NCI-H345 treated with DMSO at 0.1 percent for 48 hours (cell line): ENCODE data around the gene TCF12.
A peak's percentile ranks its signal among the peaks of the same experiment; 100 is the strongest.

Experiments
- DNase-seq: peaks from one replicate; lab custom pipeline; 2025; ENCODE audit not compliant: unreplicated experiment; lab: John Stamatoyannopoulos, UW

Gene TCF12

GRCh38 chr15:57237676-57238075 lies 319.2 kb downstream of the TCF12 start:
- DNase-seq, result no peak

- DNase-seq, result no peak
Measured at GRCh38 chr15:57245130-57245529, 326.7 kb downstream of the TCF12 start.

GRCh38 chr15:57245714-57246113 lies 327.3 kb downstream of the TCF12 start:
- no peak for DNase-seq

GRCh38 chr15:57248074-57248473 lies 329.6 kb downstream of the TCF12 start:
- DNase-seq, result no peak

GRCh38 chr15:57251308-57251707 lies 332.9 kb downstream of the TCF12 start:
- peak; percentile 32 for DNase-seq

- no peak for DNase-seq
Measured at GRCh38 chr15:57251941-57252340, 333.5 kb downstream of the TCF12 start.

- DNase-seq, result no peak
Measured at GRCh38 chr15:57253082-57253481, 334.6 kb downstream of the TCF12 start.

- DNase-seq, result no peak
Measured at GRCh38 chr15:57253500-57253899, 335.1 kb downstream of the TCF12 start.

- no peak for DNase-seq
Measured at GRCh38 chr15:57255751-57256341, 337.4 kb downstream of the TCF12 start.

GRCh38 chr15:57256939-57257338 lies 338.5 kb downstream of the TCF12 start:
- no peak for DNase-seq

- DNase-seq, result peak; percentile 92
Measured at GRCh38 chr15:57259568-57260040, 341.2 kb downstream of the TCF12 start.

GRCh38 chr15:57263520-57263919 lies 345.1 kb downstream of the TCF12 start:
- DNase-seq, result no peak

- DNase-seq, result no peak
Measured at GRCh38 chr15:57272771-57273357, 354.4 kb downstream of the TCF12 start.

- DNase-seq, result peak; percentile 31
Measured at GRCh38 chr15:57273402-57273801, 355.0 kb downstream of the TCF12 start.

GRCh38 chr15:57278439-57278838 lies 360.0 kb downstream of the TCF12 start:
- DNase-seq, result no peak

- no peak for DNase-seq
Measured at GRCh38 chr15:57280464-57280863, 362.0 kb downstream of the TCF12 start.

- DNase-seq, result no peak
Measured at GRCh38 chr15:57281321-57281720, 362.9 kb downstream of the TCF12 start.

- no peak for DNase-seq
Measured at GRCh38 chr15:57282686-57283085, 364.2 kb downstream of the TCF12 start.

- DNase-seq, result no peak
Measured at GRCh38 chr15:57283774-57284503, 365.5 kb downstream of the TCF12 start.

- no peak for DNase-seq
Measured at GRCh38 chr15:57284535-57284934, 366.1 kb downstream of the TCF12 start.

- no peak for DNase-seq
Measured at GRCh38 chr15:57285386-57285785, 366.9 kb downstream of the TCF12 start.

GRCh38 chr15:57286446-57287122 lies 368.1 kb downstream of the TCF12 start:
- DNase-seq, result no peak
